HG03354 (cell line): ENCODE results near the gene CALHM5.
A peak's percentile ranks its signal among the peaks of the same experiment; 100 is the strongest.

Experiments
- ATAC-seq: cut with Tn5 transposase; IDR thresholded peaks from one replicate; pipeline ENCODE4 v1.9.1; 2021; ENCODE audit warnings: mild to moderate bottlenecking; ENCODE audit not compliant: unreplicated experiment, poor library complexity, severe bottlenecking

The CALHM5 gene

GRCh38 chr6:116542426-116542825 lies 31.0 kb downstream of the CALHM5 start:
- no peak for ATAC-seq

DNA sequence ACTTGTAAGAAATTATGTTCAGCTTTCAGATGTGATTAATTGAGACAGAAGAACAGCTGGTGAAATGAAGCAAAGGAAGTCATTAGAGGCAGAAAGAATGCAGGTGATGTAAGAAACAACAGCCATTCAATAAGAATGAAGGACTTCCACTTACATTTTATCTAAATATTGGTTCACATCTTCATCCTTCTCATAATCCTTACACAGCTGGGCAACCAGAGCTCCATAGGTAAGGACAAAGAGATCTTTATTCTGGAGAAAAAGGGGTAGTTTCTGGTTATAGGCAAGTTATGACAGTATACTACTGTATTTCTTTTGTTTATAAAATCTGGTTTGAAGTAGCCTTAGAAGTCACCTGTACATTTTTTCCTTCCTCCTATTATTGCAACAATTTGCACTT lies 31.7 kb downstream of the CALHM5 start:
- ATAC-seq = no peak

DNA sequence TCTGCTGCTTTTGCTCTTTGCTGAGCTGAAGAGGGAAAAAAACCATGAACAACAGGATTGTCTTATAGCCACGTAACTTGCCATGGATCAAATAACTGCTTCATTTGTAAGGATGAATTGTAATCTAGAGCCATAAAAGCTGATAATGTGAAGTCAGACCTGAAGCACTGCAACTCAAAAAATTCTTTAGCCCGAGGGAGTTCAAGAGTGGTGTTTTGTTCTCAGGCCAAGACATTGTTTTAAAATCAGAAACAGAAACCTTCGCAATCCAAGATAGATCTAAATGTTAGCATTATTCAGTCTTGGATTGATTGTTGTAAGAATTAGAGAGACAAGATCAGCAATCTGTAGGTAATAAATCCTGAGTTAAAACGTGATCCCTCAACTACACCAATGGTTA lies 34.2 kb downstream of the CALHM5 start, which contains the start of gene TRAPPC3L:
Gene TRAPPC3L (minus strand): TSS at position 34 of the 400 bp plus-strand sequence. CDS start 170 bp downstream, outside the sequence.
- no peak for ATAC-seq

GRCh38 chr6:116547358-116547757 lies 35.9 kb downstream of the CALHM5 start:
- no peak for ATAC-seq

GRCh38 chr6:116550796-116551195 lies 39.4 kb downstream of the CALHM5 start:
- ATAC-seq = no peak

DNA sequence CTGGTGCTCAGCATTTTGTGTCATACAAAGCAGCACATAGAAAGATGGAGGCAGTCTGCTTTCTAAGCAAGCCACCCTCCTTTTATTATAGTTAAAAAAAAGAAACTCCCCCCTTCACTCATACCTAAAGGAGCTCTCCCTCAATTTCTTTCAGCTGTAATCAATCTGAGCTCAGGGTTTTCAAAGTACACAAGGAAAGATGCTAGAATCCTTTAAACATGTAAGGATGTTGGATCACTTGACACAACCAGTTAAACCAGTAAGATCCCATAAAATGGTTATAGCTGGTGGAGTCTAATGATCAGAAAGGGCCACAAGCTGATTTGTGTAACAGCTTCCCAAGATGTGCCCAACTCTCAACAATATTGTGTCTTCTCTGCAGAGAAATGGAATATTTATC lies 42.0 kb downstream of the CALHM5 start, which contains the start of gene CALHM4:
Gene CALHM4 (plus strand): TSS at position 301 of the 400 bp plus-strand sequence. CDS start 43 bp downstream, at position 344.
- no peak for ATAC-seq

DNA sequence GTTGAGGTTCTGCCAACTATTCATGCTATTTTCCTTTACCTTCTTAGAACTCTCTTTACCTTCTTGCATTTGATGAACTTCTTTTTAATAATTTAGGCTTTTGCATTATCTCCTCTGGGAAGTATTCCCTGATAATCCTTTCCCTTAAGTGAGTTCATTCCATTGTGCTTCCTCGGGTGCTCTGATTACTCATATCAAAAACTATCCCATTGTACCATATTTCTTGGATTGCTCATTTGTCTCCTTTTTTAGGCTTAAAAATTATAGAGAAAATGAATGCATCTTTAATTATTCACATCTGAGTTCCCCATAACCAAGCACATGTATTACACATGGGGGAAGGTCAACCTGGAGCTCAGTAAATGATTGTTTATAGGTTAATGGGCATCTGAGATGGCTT lies 44.6 kb downstream of the CALHM5 start:
- ATAC-seq = no peak

DNA sequence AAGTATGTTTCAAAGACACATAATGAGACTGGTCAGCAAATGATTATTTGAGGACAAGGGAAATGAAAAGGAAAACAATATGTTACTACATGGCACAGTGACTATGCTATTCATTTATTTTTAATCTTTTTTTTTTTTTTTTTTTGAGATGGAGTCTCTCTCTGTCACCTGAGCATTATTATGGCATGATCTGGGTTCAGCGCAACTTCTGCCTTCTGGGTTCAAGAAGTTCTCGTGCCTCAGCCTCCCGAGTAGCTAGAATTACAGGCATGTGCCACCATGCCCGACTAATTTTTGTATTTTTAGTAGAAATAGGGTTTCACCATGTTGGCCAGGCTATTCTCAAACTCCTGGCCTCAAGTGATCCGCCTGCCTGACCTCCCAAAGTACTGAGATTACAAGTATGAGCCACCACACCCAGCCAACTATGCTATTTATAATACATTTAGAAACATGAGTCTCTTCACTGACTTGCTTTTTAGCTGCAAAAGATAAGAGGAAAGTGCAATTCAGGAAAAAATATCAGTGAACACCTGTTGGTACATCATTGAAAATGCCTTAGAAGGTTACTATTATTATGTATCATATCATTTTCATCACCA lies 45.5 kb downstream of the CALHM5 start:
- ATAC-seq = no peak

GRCh38 chr6:116557893-116558292 lies 46.5 kb downstream of the CALHM5 start:
- ATAC-seq = no peak

GRCh38 chr6:116560130-116560529 lies 48.7 kb downstream of the CALHM5 start:
- ATAC-seq = no peak

- peak; percentile 75 for ATAC-seq
Observed at GRCh38 chr6:116561377-116562018, 50.1 kb downstream of the CALHM5 start.

- ATAC-seq = no peak
Observed at GRCh38 chr6:116562019-116562403, 50.6 kb downstream of the CALHM5 start.

DNA sequence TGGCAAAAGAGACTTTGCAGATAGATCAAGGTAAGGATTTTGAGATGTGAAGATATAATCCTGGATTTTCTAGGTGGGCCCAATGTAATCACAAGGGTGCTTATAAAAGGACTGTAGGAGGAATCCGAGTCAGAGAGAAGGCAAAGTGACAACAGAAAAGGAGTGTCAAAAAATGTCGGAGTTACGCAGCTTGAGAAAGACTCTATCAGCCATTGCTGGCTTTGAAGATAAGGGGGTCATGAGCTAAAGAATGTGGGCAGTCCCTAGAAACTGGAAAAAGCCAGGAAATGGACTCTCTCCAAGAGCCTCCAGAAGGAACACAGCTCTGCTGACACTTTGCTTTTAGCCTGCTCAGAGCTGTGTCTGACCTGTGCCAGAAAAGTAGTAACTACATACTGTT lies 51.2 kb downstream of the CALHM5 start:
- ATAC-seq = no peak

DNA sequence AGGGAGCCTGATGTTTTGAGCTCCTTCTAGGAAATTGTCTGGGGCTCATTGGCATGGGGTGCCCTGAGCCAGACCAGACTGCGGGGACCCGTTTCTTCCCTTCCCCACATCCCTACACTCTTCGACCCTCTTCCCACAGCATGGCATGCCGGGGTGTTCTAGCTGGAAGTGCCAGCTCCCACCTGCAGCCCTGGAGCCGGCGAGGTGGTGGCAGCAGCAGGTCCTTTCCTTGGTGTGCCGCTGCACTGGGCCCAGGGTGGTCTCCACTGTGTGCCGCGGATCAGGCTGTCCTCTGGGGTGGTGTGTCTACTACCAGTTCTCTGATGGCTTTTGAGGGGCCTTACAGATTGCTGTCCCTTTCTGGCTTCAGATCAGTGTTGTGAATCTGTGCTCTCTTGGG lies 52.4 kb downstream of the CALHM5 start:
- ATAC-seq = no peak

DNA sequence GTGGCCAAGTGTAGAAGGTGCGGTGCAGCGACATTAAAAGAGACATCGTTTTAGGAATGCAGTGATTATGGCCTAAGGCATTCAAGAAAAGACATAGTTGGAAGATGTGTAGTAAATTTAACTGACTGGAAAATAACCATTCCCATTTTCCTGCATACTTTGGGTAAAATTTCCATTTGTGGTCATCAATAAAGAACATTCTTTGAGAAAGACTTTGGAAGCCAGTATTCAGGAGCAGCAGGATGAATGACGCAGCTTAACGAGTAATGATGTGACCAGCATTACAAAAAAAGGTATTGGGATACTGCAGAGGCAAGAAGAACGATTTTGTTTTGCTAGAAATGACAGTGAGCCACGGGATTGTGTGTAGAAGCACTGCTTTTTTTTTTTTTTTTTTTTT lies 52.9 kb downstream of the CALHM5 start:
- no peak for ATAC-seq

GRCh38 chr6:116564921-116565872 lies 53.8 kb downstream of the CALHM5 start:
- ATAC-seq = peak; percentile 51

GRCh38 chr6:116568111-116568510 lies 56.7 kb downstream of the CALHM5 start:
- ATAC-seq = no peak

DNA sequence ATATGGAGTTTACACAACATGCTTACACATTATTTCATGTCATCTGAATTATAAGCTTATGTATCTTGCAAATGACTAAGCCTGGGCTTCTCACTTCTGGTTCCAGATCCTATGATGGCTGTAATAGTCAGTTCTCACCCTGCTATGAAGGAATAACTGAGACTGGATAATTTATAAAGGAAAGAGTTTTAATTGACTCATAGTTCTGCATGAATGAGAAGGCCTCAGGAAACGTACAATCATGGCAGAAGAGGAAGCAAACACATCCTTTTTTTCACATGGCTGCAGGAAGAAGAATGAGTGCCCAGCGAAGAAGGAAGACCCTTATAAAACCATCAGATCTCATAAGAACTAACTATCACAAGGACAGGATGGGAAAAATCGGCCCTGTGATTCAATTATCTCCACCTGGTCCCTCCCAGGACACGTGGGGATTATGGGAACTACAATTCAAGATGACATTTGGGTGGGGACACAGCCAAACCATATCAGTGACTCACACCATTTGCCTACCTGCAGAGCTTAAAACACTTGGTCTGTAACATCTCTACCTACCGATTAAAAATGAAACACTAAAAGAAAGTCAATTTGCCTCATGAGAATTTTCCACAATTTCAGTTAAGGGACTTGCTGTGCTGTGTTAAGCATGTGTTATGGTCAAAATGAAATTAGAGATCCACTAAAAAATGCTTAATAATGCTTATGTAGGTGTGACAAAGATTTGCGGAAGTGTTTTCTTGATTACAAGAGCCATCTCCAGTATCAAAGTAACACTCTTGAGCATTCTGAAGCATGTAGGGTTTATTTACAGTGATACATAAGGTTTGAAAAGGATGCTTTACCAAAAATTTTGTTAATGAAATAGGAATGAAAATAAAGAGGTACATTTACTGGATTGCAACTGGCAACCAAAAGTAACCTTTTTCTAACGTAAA lies 57.6 kb downstream of the CALHM5 start:
- no peak for ATAC-seq

DNA sequence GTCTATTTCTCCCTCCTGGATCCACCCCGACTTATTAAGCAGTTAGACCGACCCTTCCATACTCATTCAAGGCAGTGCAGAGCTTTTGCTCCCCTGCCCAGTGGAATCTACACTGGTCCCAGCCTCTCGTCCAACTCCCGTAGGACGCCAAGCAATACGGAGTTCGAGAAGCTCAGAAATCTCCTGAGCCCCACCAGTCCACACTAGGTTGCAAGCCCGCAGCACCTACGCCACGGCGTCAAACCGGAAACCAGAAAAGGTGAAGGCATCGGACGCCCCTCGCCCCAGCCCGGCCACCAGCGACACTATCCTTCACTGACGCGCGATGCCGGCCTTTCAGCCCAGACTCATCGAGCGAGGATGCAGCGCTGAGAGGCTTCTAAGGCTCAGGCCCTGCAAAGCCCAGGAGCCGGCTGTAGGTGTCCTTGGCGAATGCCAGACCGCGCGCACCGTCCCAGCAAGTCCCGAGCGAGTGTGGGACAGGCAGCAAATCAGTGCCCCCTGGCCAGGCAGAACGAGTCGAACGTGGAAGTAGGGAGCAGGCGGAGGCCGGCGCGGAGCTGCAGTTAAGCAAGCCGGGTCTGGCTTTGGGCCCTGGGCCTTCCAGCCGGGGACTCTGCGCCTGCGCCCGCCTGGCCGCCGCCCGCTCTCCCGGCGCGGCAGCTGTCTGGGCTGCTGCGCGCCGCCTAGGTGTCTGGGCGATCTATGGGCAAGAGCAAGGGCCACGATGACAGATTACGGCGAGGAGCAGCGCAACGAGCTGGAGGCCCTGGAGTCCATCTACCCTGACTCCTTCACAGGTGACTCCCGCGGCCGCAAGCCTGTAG lies 59.6 kb downstream of the CALHM5 start, which contains the start of gene RWDD1:
Gene RWDD1 (plus strand): TSS at position 649 of the 827 bp plus-strand sequence. CDS start 79 bp downstream, at position 728.
- ATAC-seq = peak; percentile 95
